GM19438 (cell line): ENCODE measurements around the gene CDC42BPB.
"Not testable (repeated sequence)": the region's sequence is repeated elsewhere in the genome, so short reads cannot be mapped to it uniquely, and the experiment has no call there.

Experiments
- ATAC-seq: cut with Tn5 transposase; IDR thresholded peaks from one replicate; pipeline ENCODE4 v1.9.1; 2021; ENCODE audit warnings: low read depth; ENCODE audit not compliant: unreplicated experiment

The CDC42BPB gene

DNA sequence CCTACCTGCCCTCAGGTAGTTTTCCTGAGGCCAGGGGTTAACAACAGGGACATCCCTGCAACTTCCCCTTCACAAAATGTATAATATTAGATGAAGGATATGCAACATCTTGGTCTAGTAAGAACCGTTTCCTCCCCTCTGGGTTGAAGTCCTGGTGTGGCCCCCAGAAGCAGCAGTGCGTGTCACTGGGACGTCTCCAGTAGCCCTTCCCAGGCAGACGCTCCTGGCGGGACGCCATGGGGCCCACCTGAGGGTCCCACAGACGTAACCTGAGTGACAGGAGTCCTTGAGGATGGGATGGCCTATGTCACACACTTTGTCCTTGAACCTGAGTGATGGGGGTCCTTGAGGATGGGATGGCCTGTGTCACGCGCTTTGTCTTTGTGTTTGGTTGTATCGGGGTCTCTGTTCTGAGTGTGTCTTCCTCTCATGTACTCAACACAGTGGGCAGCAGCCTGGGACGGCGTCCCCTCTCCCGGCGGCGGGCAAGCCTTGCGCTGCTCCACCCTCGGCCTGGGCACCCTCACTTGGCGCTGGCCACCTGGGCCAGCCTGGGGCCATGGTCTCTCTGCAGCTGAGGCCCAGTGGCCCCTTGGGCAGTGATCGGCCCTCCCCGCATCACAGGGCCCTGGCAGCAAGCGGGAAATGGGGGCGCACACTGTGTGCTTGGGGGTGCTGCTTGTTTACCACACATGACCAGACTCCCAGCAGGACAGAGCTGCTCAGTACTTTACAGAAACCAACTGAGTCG, 149.2 kb downstream of the CDC42BPB start:
- no peak for ATAC-seq

DNA sequence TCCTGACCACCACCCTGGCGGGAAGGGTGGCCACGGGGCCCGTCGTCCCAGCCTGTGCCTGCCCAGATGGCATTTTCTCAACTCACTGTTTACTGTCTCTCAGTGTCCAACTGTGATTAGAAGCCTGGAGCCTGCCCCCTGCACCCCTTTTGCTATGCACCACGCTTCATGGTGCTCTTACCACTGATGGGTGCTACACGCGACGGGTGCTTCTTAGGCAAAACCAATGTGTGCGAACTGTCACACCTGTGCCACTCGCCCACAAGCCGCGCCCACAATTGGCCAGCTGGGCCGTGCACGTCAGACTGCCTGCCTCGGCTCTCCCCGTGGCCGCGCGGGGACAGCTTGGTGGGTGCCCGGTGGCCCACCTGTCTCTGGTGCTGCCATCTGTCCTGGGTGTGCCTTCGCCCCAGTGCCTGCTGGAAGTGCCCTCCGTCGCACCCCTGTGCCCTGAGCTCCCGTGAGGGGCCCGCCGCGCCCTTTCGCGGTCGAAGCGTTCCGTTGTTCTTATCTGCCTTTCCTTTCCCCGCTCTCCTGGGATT, 150.0 kb downstream of the CDC42BPB start:
- no peak for ATAC-seq

DNA sequence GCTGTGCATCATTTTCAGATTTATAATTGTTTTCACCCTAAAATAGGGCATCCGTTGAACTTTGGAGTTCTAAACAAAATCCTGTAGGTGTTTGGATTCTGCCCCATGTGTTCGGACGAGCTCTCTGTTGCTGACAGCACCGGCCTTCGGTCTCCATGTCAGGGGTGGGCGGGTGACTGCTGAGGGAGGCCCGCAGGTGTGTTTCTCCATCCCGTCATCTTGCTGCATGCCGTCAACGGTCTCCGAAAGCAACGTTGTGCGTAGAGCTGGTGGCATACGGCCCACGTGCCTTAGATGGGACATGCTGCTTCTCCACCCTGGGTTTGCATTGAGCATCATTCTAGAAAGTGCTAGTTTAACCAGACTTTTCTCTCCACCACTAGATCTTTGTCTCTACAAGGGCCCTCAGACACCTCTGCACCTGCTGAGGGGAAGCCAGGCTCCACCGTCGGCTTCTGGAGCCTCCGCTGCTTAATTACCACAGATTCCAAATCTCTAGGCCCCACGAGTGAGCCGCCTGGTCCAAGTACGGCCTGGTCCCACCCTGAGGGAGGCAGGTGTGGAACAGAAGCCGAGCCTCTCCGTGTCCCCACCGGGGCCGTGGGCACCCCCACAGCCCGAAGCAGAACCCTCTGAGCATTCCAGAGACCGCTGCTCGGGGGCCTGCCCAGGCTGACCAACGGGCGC, 150.6 kb downstream of the CDC42BPB start:
- ATAC-seq: no peak

DNA sequence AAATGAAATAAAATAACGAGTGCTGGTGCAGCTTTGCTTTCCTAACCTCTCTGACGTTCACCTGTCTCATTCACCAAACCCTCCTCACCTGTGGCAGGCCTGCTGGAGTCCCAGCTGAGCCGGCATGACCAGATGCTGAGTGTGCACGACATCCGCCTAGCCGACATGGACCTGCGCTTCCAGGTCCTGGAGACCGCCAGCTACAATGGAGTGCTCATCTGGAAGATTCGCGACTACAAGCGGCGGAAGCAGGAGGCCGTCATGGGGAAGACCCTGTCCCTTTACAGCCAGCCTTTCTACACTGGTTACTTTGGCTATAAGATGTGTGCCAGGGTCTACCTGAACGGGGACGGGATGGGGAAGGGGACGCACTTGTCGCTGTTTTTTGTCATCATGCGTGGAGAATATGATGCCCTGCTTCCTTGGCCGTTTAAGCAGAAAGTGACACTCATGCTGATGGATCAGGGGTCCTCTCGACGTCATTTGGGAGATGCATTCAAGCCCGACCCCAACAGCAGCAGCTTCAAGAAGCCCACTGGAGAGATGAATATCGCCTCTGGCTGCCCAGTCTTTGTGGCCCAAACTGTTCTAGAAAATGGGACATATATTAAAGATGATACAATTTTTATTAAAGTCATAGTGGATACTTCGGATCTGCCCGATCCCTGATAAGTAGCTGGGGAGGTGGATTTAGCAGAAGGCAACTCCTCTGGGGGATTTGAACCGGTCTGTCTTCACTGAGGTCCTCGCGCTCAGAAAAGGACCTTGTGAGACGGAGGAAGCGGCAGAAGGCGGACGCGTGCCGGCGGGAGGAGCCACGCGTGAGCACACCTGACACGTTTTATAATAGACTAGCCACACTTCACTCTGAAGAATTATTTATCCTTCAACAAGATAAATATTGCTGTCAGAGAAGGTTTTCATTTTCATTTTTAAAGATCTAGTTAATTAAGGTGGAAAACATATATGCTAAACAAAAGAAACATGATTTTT, 151.9 kb downstream of the CDC42BPB start:
- no peak for ATAC-seq

DNA sequence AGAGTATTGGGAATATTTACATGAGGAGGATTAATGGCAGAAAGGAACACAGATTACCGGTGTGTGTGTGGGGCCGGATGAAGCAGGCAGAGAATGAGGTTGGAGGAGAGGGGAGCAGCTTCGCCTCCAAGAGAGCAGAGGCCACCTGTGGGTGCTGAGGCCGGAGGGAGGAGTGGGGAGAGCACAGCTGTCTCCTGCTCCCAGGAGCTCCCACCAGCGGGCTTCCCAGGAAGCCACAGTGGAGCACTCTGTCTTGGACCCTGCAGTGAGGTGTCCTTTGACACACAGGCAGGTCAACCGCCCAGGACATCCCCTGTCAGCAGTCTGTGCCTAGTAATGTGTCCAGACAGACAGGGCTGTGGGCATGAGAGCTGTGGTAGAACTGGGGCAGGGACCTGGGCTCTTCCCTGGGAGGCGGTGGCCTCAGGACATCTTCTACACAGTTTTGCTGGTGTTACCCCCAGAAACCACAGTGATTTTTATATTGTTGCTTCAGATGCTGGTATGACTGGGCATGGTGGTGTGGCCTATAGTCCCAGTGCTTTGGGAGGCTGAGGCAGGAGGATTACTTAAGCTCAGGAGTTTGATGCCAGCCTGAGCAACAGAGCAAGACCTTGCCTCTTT, 153.3 kb downstream of the CDC42BPB start:
- no peak for ATAC-seq

DNA sequence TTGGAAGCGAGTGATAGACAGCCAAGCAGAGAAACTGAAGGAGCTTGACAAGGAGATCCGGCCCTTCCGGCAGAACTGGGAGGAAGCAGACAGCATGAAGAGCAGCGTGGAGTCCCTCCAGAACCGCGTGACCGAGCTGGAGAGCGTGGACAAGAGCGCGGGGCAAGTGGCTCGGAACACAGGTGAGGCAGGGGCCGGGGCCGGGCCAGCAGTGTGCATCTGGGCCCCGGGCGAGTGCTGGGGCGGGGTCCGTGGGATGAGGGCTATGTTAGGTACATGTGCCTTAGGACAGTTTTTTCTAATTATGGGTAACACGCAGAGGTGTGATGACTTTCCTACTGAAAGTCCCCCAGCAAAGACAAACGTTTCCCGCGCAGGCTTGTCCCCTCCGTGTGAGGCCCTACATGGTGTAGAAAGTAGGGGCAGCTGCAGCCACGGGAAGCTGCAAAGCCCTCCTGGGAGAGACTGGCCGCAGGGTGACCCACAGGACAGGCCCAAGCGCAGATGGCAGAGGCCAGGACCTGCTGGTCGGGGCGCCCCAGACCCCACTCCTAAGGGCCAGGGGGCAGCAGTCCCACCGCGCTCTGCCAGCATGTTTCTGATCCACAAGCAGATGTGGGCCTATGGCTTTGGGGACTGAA, 154.0 kb downstream of the CDC42BPB start:
- no peak for ATAC-seq

DNA sequence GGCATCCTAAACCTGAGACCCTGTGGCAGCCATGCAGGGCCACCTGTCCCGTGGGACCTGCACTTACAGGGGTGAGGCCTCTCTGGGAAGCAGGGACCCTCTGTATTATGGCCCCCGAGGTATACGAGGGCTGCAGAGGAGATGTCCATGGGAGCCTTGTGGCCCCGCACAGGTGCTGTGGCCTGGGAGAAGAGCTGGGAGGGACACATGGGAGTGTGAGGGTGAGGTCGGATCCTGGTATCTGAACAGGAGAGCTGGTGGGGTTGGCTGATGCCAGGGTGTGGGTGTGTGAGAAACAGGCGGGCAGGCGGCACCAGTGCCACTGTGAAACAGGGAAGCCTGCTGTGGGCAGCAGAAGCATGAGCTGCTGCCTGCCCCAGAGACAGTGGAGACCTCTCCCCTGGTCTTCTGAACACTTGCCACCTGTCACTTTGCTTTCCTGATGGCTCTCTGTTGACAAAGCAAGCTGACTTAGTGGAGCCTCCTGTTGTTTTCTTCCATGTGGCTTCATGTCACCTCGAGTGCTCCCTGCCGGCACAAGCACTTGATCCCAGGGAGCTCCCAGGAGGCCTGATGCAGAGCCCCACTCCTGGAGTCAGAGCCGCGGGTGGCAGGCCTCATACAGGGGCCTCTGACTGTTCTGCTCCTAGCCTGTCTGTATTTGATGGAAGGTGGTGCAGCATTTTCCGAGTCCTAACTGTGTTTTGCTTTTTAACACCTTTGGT, 154.7 kb downstream of the CDC42BPB start:
- no peak for ATAC-seq

DNA sequence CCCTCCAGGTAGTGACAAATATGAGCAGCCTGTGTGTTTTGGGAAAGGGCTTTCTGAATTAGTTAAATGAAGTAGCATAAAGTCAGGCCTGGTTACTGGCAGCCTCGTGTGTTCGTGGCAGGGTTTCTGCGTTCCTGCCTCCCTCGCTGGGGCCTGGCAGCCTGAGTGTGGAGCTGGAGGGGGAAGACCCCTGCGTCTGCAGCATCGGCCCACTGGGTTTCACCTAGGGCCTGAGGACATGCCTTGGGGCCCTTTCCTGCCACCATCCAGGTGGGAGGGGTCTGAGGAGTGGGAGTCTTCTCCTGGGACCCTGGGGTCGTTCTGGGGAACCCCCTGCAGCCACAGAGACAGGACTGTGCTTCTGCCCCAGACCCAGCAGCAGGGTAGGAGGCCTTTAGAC, 155.3 kb downstream of the CDC42BPB start:
- ATAC-seq: peak; percentile 23

DNA sequence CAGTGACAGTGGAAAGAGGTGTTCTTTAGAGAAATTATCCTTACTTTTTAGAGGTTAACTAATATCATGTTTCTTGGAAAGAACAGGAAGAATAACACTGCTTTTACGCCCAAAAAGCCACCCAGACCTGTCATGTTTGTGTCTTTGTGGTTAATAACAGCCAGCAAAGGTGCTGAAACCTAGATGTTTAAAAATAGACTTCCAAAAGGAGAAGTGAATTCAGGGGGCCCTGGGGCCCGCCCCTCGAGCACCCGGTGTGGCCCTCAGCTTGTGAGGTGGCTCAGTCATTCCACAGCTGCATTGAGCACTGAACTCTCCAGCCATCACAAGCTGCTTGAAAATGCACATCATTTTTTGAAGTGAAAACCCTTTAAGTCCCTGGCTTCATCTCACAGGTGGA, 155.7 kb downstream of the CDC42BPB start:
- peak; percentile 68 for ATAC-seq

DNA sequence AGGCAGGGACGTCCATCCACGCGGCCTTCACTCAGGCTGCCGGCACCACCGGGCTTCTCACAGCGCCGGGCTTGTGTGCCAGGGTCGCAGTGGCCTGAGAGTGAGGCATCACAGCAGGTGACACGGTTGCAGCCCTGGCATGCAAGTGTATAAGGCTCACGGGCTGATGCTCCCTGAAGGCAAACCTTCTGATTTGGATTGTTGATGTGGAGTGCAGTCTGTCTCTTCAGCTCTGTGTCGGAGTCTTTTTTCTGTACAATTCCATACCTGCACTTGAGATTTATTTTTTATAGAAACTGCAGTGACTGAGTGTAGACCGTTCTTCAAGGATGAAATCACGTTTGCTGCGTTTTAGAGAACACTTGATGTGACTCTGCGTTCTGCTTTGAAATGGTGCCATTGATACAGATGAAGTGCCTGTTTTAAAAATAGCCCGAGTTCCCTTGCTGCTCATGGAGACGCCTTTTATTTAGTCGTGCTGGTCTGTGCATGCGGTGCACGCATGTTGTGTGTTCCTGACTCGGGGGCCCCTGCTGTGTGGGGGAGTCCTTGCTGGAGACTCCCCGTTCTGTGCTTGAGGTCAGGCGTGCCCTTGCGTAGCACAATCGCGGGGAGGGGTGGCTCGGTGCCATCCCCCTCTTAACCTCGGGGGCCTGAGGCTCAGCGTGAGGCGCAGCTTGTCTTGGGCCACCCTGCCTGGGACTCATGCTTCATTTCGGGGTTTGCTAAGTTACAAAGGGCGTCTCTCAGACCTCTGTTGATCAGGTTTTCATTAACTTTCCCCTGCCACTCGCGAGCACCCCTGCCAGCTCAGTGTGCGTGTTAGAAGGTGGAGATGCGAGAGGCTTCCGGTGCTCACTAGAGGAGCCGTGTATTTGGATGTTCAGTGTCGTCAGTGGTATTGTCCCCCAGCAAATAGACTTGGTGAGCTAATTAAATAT, 156.4 kb downstream of the CDC42BPB start:
- peak; percentile 59 for ATAC-seq

DNA sequence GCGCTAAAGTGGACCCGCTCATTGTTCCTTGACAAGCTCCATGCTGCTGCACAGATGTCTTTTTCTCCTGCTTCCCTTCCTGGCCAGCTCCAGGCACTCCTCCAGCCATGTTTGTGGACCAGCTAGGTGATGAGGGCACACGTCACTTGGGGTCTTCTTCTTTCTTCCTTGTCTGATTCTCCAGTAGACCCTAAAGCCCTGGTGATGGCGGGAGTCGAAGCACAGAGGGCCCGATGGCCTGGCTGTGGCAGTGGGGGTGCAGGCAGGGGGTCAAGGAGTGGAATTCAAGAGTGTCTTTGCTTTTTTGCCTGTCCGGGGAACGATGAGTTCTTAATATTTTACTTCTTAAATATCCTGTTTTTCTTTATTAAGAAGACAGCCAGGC, 157.8 kb downstream of the CDC42BPB start:
- ATAC-seq: no peak

DNA sequence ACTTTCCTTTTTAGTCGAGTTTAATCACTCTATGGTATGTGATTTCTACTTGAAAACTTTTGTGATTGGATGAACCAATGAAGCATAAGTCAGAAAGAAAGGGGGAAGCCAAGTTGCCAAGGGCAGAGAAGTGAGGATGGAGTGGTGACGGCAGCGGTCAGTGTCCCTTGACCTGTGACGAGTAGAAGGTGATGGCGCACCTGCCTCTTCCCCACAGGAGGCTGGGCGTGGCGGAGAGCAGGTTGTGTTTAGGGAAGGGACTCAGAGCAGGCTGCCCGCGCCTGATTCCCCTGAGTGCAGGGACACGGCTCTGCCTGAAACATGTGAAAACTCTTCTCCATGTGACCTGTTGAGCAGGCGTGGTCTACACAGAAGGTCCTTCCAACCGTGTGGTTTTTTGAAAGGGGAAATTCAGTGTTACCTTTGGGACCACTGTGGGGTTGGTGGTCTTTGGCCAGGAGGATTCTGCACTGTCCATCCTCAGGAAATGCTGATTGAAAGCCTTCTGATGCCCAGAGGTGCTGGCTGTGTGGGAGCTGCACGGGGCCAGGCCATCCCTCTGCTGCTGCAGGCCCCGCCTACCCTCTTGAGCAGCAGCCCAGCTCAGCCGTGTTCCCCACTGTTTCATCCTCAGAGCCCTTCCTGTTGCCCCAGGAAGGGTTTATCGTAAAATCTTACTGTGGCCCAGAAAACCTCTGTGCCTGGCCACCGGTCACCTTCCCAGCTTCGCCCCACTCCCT, 158.4 kb downstream of the CDC42BPB start:
- no peak for ATAC-seq

DNA sequence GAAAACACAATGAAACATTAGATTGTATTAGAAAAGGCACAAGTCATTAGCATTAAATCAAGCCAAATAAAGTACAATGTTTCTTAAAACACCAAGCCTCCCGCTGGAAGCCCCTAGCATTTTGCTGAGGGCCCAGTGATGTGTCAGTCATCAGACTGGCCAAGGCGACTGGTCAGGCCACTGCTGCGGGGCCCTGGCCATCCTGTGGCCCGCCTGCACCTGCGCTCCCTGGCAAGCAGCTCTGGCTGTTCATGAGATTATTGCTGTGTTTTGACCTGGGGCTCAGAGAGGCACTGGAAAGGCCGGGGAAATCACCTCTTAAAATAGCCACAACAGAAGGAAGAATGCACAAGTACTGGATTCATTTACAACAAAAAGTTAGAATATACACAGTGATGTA, 159.1 kb downstream of the CDC42BPB start:
- ATAC-seq: no peak

DNA sequence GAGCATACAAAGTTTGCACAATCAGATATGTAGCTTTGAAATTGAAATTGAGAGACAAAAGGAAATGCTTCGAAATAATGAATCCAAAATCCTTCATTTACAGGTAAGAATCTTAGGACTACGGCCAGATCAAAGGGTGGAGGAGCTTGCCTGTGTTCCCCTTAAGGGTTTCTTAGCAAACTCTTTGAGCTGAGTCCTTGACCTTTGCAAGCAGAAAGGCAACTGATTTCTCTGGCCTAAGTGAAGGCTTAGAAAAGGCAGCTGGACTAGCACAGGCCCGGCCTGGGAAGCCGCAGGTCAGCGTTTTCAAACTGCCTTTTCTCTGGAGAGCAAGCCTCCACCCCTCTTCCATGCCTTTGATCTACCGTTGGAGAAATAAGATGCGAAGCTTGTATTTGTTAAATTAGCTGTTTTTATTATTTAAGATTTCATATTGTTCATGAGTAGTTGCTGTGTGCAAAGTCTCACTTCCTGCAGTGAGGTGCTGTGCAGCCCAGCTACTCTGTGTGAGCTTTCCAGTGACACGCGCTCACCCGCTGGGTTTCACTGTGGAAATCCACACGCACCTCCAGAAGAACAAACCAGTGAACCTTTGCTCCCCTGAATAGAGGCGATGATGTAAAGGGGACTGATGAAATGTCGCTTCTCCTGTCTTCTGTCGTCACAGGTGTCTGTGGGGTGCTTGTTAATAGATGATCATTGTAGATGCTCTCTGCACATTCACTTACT, 159.9 kb downstream of the CDC42BPB start:
- ATAC-seq: no peak

DNA sequence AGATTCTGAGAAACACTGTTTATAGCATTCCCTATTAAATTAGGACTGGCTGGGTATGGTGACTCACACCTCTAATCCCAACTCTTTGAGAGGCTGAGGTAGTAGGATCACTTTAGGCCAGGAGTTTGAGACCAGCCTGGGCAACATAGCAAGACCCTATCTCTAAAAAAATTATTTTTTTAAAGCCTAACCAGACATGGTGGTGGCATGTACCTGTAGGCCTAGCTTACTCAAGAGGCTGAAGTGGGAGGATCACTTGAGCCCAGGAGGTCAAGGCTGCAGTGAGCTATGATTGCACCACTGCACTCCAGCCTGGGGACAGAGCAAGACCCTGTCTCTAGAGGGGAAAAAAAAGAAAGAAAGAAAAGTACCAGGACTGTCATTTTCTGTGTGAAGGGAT, 160.6 kb downstream of the CDC42BPB start:
- ATAC-seq: not testable (repeated sequence)

DNA sequence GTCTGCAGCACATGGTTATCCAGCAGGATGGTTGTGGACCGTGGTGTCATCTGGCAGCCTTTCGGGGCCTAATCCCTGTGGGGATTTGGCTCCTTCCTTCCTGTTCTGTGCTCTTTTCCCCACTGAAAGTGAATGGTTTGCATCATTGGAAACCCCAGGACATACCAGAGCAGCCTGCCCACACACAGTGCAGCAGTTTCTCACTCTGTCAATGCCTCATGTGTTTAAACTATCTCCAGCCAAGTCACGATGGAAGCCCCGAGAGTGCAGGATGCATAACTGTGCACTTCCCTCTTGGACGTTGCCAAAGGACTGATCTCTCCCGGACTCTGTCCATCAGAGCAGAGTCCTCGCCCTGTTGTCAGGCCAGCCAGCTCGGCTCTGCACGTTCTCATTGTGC, 163.9 kb downstream of the CDC42BPB start:
- no peak for ATAC-seq

DNA sequence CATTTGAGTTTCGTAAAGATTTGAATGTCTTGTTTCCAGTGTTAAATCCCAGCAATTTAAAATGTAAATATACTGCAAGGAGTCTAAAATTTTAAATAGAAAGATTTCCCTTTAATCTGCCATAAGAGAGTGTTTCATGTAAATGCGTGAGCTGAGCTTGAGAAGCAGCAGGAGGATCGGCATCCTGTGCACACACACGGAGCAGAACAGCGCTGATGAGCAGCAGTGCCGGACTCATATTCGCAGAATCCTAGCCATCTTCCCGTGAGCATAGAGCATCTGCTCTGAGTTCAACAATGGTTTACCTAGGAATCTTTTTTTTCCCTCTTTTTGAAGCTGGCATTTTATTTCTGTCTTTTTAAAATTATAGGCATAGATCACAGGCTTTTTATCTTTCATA, 164.7 kb downstream of the CDC42BPB start:
- ATAC-seq: no peak
